ENCODE measurements around the gene GLIS1. TPM values are rescaled to one million over a fixed set of nuclear protein-coding genes. Genes with fewer than 3 reads are reported as not detected.

Gene GLIS1
- total and polyA plus RNA-seq, 2 of the 8 experiments (the other 6 are each of a cell fraction or from before 2014, with no cell fraction given), result 0.15 to 0.22 TPM

DNA sequence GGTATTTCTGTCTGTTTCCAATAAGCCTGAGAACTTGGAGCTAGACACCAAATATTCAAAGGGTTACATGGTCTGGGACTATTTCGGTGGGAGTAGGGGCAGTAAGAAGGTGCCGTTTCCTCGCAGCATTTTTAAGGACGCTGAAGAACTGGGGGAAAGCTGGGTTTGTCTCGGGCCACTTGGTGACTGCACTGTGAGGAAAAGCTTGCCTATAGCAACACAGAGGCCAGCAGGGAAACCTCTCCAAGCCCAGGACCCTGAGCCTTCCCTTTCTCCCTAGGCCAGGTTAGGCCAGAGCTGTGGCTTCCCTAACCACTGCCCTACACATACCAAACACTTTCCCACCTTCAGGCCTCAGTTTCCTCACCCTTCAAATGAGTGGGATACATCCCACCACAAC lies 3.3 kb downstream of the GLIS1 start:
- CTCF ChIA-PET (ENCODE audit: partially characterized antibody), result interaction anchor here (0.8 to 5.1 kb wide), 10 partner anchors 10 to 251 kb away, joined by 3 to 39 read pairs (median 4); no protein-coding TSS in a partner anchor
- Histone ChIP-seq H3K18ac (ENCODE audit: extremely low read depth, low read length) (no peak overlapping the region), H3K79me2 (ENCODE audit: control insufficient read depth in 1 of 2, insufficient read depth in 2 of 2, low read length in 2 of 2) (no peaks in the 10 kb centered on the region), H3K79me1 (ENCODE audit: low read depth, low read length) (no peaks in the 10 kb centered on the region), H3K27ac (ENCODE audit: low read depth, low read length) (no peak overlapping the region), H2AK5ac (ENCODE audit: low read depth, low read length) (no peak overlapping the region), H3K4me1 (replicated peaks in 1 of 4; ENCODE audit: control insufficient read depth in 3 of 4, insufficient read depth in 4 of 4, low read length in 3 of 4) (peaks cover 0 to 9% (median 3%) of the 10 kb centered on the region in 4 experiments; a peak in 5 of 7 replicates), H3K4me3 (ENCODE audit: extremely low read depth in 1 of 4, insufficient read depth in 2 of 4, low read depth in 3 of 4, low read length in 4 of 4) (no peak overlapping the region), H3K9ac (replicated peaks in 1 of 4; ENCODE audit: extremely low read depth in 1 of 4, low read depth in 3 of 4, low read length in 3 of 4) (no peak overlapping the region), H4K8ac (ENCODE audit: extremely low read depth, insufficient read depth, low read length) (no peak overlapping the region), H2BK120ac (replicated peaks; ENCODE audit: low read depth, low read length) (no peak overlapping the region), H2BK20ac (ENCODE audit: low read length) (no peak overlapping the region), H3K23me2 (ENCODE audit: low read depth, low read length) (peaks cover 13% of the 10 kb centered on the region; the same call in 1 of the 2 replicates), H3K4me2 (ENCODE audit: insufficient read depth in 1 of 2, low read depth in 2 of 2, low read length in 2 of 2) (no peak overlapping the region), H2BK15ac (ENCODE audit: low read length) (no peak overlapping the region), H2BK5ac (ENCODE audit: low read depth, low read length) (no peak overlapping the region), H3K36me3 (ENCODE audit: control insufficient read depth in 2 of 4, insufficient read depth in 4 of 4, low read length in 3 of 4) (peaks cover 0 to 3% (median 0%) of the 10 kb centered on the region in 4 experiments; a peak in 1 of 8 replicates), H2BK12ac (ENCODE audit: low read depth, low read length) (no peak overlapping the region), H2AFZ (ENCODE audit: low read length) (no peak overlapping the region), H3K14ac (ENCODE audit: insufficient read length) (no peak overlapping the region), H4K91ac (replicated peaks; ENCODE audit: insufficient read length, low read length) (no peak overlapping the region), H3K27me3 (replicated peaks in 1 of 4; ENCODE audit: control insufficient read depth in 3 of 4, extremely low read depth in 1 of 4, insufficient read depth in 3 of 4, low read length in 3 of 4) (peaks cover 41 to 51% (median 51%) of the 10 kb centered on the region in 4 experiments), H3K4ac (replicated peaks; ENCODE audit: insufficient read length, low read depth, low read length) (no peak overlapping the region), H4K5ac (ENCODE audit: insufficient read length, low read depth, low read length) (no peak overlapping the region), H3K56ac (replicated peaks; ENCODE audit: insufficient read length, low read depth, low read length) (no peak overlapping the region), H3K9me3 (ENCODE audit: insufficient read depth in 2 of 2, low read depth in 1 of 2, low read length in 1 of 2) (no peaks in the 10 kb centered on the region), H4K20me1 (replicated peaks in 1 of 2; ENCODE audit: control insufficient read depth in 1 of 2, insufficient read depth in 2 of 2, low read length in 2 of 2) (peaks cover 0 to 11% of the 10 kb centered on the region in 2 experiments), H3K23ac (ENCODE audit: insufficient read length) (no peak overlapping the region)
- FAIRE-seq (no peak), DNase-seq (ENCODE audit: low read depth in 1 of 2, low spot score in 2 of 2) (no peak)
- POLR2A ChIA-PET (ENCODE audit: partially characterized antibody), result interaction anchor here (1.3 to 1.6 kb wide), 2 partner anchors 11 to 99 kb away, joined by 3 to 4 read pairs; no protein-coding TSS in a partner anchor
- WGBS, 2 experiments (ENCODE audit: extremely low coverage in 1 of 2, insufficient coverage in 1 of 2, insufficient read length in 1 of 2, insufficient replicate concordance in 2 of 2, low coverage in 1 of 2, low lambda C conversion rate in 2 of 2, missing lambda C conversion rate in 1 of 2), result 78% methylated on average over 5 of the region's 5 CpGs; no CpG with 5 or more reads in 1 of the 2 experiments
- no peak for TF ChIP-seq RNF2 (IDR thresholded peaks at IDR 0.05; ENCODE audit: borderline replicate concordance, low read depth, low read length, missing control alignments, poor library complexity, severe bottlenecking)

Data from H1 (cell line).